ENCODE data around the gene PRRG2. TPM values are rescaled to one million over a fixed set of nuclear protein-coding genes. Genes with fewer than 3 reads are reported as not detected.

PRRG2 gene
- total and polyA plus RNA-seq, 2 of the 13 experiments (the other 11 are each of a cell fraction or from before 2014, with no cell fraction given) = 0.66 to 0.82 TPM

- TF ChIP-seq LBX2 (CRISPR knock-in tag; IDR thresholded peaks at IDR 0.05; ENCODE audit: borderline replicate concordance) = no peak
- TF ChIP-seq GATA4 (IDR thresholded peaks at IDR 0.05; ENCODE audit: borderline replicate concordance, low read depth) = 0 out of 2 replicates have a peak, but pooled peaks have one; percentile 30
- TF ChIP-seq ZNF280B (CRISPR knock-in tag; IDR thresholded peaks at IDR 0.05; ENCODE audit: borderline replicate concordance) = no peak
- TF ChIP-seq REST (IDR thresholded peaks at IDR 0.05; ENCODE audit: borderline replicate concordance in 1 of 2, low read depth in 1 of 2, low read length in 2 of 2) = no peak
- peak; percentile 59; the same call in 1 of the 2 replicates for TF ChIP-seq ZSCAN25 (CRISPR knock-in tag; IDR thresholded peaks at IDR 0.05)
- no peak for TF ChIP-seq ZFP37 (CRISPR knock-in tag; IDR thresholded peaks at IDR 0.05; ENCODE audit: borderline replicate concordance)
- TF ChIP-seq ZNF660 (CRISPR knock-in tag; IDR thresholded peaks at IDR 0.05; ENCODE audit: borderline replicate concordance, low read depth) = no peak
- no peak for TF ChIP-seq ATF1 (CRISPR knock-in tag; IDR thresholded peaks at IDR 0.05)
- TF ChIP-seq GFI1 (CRISPR knock-in tag; IDR thresholded peaks at IDR 0.05; ENCODE audit: borderline replicate concordance) = peak; percentile 82
- TF ChIP-seq EEA1 (CRISPR knock-in tag; IDR thresholded peaks at IDR 0.05; ENCODE audit: borderline replicate concordance) = no peak
- no peak for TF ChIP-seq CEBPZ (IDR thresholded peaks at IDR 0.05; ENCODE audit: low read length)
- no peak for TF ChIP-seq ZBTB44 (CRISPR knock-in tag; IDR thresholded peaks at IDR 0.05)
- TF ChIP-seq DNMT1 (CRISPR knock-in tag; IDR thresholded peaks at IDR 0.05) = no peak
Observed at GRCh38 chr19:49640113-49640898, 59.2 kb downstream of the PRRG2 start, which contains the start of gene RRAS (continued).

All from HepG2 (cell line).